Fibroblast of lung (primary cell): ENCODE data around the gene ENOX1.

Experiments
- EZH2 ChIP-seq: IDR thresholded peaks from 2 replicates; pipeline ENCODE4 v1.5.1; 2012; ENCODE audit warnings: low read length, control low read depth, mild to moderate bottlenecking; ENCODE audit errors: missing control alignments
- TF ChIP-seq, protein P1 (sequence below), 2 donors: IDR thresholded peaks in 1 of 2; conservative IDR thresholded peaks in 1 of 2; 1 replicate in 1 of 2; 2 replicates in 1 of 2; pipeline ENCODE4 v1.5.1; 2011 to 2012; ENCODE audit warnings: low read length in 2 of 2, control low read depth in 1 of 2, inconsistent platforms in 1 of 2, low read depth in 1 of 2, mild to moderate bottlenecking in 1 of 2

- TF ChIP-seq, protein P1, sequence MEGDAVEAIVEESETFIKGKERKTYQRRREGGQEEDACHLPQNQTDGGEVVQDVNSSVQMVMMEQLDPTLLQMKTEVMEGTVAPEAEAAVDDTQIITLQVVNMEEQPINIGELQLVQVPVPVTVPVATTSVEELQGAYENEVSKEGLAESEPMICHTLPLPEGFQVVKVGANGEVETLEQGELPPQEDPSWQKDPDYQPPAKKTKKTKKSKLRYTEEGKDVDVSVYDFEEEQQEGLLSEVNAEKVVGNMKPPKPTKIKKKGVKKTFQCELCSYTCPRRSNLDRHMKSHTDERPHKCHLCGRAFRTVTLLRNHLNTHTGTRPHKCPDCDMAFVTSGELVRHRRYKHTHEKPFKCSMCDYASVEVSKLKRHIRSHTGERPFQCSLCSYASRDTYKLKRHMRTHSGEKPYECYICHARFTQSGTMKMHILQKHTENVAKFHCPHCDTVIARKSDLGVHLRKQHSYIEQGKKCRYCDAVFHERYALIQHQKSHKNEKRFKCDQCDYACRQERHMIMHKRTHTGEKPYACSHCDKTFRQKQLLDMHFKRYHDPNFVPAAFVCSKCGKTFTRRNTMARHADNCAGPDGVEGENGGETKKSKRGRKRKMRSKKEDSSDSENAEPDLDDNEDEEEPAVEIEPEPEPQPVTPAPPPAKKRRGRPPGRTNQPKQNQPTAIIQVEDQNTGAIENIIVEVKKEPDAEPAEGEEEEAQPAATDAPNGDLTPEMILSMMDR (conservative IDR thresholded peaks at IDR 0.05 in 1 of 2, IDR thresholded peaks at IDR 0.05 in 1 of 2; ENCODE audit: low read depth in 1 of 2, low read length in 2 of 2) = no peak
- no peak for TF ChIP-seq EZH2
Measured at GRCh38 chr13:43785261-43785649, 1.5 kb downstream of the ENOX1 start.
